Thyroid gland (tissue), 4 donors: ENCODE measurements around the gene ULK1. TPM values are rescaled to one million over a fixed set of nuclear protein-coding genes. Genes with fewer than 3 reads are reported as not detected.

Experiments
- DNase-seq, 2 donors: peaks; one replicate each; pipeline ENCODE4 v3.0.0-alpha.2; 2019
- H3K27ac ChIP-seq, 3 donors: fragments of 200-600 bp; sonication (generic); 1 replicate in 2 of 3; 2 replicates in 1 of 3; pipeline ENCODE4 v1.5.1; 2016 to 2019; ENCODE audit warnings: mild to moderate bottlenecking in 1 of 3, moderate library complexity in 1 of 3
- H3K27me3 ChIP-seq: fragments of 200-600 bp; sonication (generic); one replicate; pipeline ENCODE4 v1.5.1; 2019
- H3K36me3 ChIP-seq, 2 donors: fragments of 200-600 bp; sonication (generic); one replicate each; pipeline ENCODE4 v1.5.1; 2016 to 2019
- H3K4me1 ChIP-seq, 2 donors: fragments of 200-600 bp; sonication (generic); one replicate each; pipeline ENCODE4 v1.5.1; 2017 to 2019
- H3K4me3 ChIP-seq, 3 donors: fragments of 200-600 bp; sonication (generic); replicated peaks in 1 of 3; 1 replicate in 2 of 3; 2 replicates in 1 of 3; pipeline ENCODE4 v1.5.1; 2016; ENCODE audit warnings: mild to moderate bottlenecking in 1 of 3
- H3K9me3 ChIP-seq: fragments of 200-600 bp; sonication (generic); one replicate; pipeline ENCODE4 v1.5.1; 2017
- POLR2A ChIP-seq, 2 donors: fragments of 450-650 bp; IDR thresholded peaks; one replicate each; pipeline ENCODE4 v1.6.1; 2017; ENCODE audit warnings: antibody characterized with exemption in 2 of 2, mild to moderate bottlenecking in 2 of 2, moderate library complexity in 1 of 2
- WGBS, 2 donors: methylation state at CpG; one replicate each; pipeline ENCODE4 v1.1.5; 2017; 5-methylcytosine and 5-hydroxymethylcytosine counted together
- intact Hi-C: fragments of 100-400 bp; cut with DNase I; formaldehyde crosslinking; loops from one replicate; pipeline ENCODE4 v1.15.1; 2023
- total RNA-seq, 4 donors: library from RNA; depleted of rRNA; stranded (reverse); fragments of >200 nt; gene quantifications; one replicate each; pipeline ENCODE4 v1.2.3, GENCODE V29; 2016
- TF ChIP-seq, protein P1 (sequence below), 6 experiments: fragments of 200-600 bp in 3 of 6; fragments of 450-650 bp in 3 of 6; sonication (generic) in 3 of 6; IDR thresholded peaks; one replicate each; pipeline ENCODE4 v1.5.1; 2016 to 2019; ENCODE audit warnings: antibody characterized with exemption in 6 of 6, mild to moderate bottlenecking in 2 of 6, inconsistent platforms in 1 of 6, moderate library complexity in 1 of 6

ULK1 gene
- total RNA-seq, 4 donors from 2014 or later = 21.1 to 27.7 (median 21.7) TPM

DNA sequence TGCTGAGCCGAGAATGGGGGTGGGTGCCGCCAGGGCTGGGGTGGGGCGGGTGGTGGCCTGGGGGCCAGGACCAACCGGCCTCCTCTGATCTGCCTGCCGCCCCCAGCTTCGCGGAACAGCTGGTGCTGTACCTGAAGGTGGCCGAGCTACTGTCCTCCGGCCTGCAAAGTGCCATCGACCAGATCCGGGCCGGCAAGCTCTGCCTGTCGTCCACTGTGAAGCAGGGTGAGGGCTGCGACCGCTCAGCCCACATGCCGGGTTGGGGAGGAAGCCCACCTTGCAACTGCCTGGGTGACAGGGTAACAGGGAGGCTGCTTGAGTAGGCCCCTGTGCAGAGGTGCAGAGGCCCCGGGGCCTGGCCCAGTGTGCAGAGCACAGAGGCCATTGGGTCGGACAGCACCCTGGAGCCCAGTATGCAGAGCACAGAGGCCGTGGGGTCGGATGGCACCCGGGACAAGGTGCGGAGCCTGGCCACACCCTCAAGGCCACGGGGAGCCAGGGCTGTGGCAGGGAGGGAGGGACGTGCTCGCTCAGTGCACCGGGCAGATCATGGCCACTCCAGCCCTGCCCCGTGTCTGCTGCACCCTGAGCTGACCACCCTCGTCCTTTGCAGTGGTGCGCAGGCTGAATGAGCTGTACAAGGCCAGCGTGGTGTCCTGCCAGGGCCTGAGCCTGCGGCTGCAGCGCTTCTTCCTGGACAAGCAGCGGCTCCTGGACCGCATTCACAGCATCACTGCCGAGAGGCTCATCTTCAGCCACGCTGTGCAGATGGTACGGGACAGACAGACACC is 25.1 kb downstream of the ULK1 start:
- H3K27ac ChIP-seq = no peak overlapping the region
- TF ChIP-seq, protein P1, sequence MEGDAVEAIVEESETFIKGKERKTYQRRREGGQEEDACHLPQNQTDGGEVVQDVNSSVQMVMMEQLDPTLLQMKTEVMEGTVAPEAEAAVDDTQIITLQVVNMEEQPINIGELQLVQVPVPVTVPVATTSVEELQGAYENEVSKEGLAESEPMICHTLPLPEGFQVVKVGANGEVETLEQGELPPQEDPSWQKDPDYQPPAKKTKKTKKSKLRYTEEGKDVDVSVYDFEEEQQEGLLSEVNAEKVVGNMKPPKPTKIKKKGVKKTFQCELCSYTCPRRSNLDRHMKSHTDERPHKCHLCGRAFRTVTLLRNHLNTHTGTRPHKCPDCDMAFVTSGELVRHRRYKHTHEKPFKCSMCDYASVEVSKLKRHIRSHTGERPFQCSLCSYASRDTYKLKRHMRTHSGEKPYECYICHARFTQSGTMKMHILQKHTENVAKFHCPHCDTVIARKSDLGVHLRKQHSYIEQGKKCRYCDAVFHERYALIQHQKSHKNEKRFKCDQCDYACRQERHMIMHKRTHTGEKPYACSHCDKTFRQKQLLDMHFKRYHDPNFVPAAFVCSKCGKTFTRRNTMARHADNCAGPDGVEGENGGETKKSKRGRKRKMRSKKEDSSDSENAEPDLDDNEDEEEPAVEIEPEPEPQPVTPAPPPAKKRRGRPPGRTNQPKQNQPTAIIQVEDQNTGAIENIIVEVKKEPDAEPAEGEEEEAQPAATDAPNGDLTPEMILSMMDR (IDR thresholded peaks at IDR 0.05) = no peak
- no peak for TF ChIP-seq POLR2A (IDR thresholded peaks at IDR 0.05)
- no peaks in the 10 kb centered on the region for H3K27me3 ChIP-seq
- intact Hi-C loops = no loop called here
- H3K9me3 ChIP-seq = no peaks in the 10 kb centered on the region
- no peaks in the 10 kb centered on the region for H3K4me1 ChIP-seq
- WGBS, 2 donors = 88 to 96% methylated on average over 10 to 11 of the region's 37 CpGs
- no peak for DNase-seq
- H3K36me3 ChIP-seq = peaks cover 55 to 61% of the 10 kb centered on the region in 2 donors
- no peak overlapping the region for H3K4me3 ChIP-seq

- intact Hi-C loops = no loop called here
- Histone ChIP-seq H3K27ac (no peak overlapping the region), H3K4me3 (no peak overlapping the region), H3K4me1 (no peaks in the 10 kb centered on the region), H3K9me3 (no peaks in the 10 kb centered on the region), H3K36me3 (peaks cover 55 to 56% of the 10 kb centered on the region in 2 donors), H3K27me3 (no peaks in the 10 kb centered on the region)
- no peak for TF ChIP-seq POLR2A (IDR thresholded peaks at IDR 0.05)
- TF ChIP-seq, protein P1 (IDR thresholded peaks at IDR 0.05) = no peak
- no peak for DNase-seq
- WGBS, 2 donors = 94 to 96% methylated on average over 13 to 14 of the region's 14 CpGs
Observed at GRCh38 chr12:131920157-131920508, 25.7 kb downstream of the ULK1 start.

GRCh38 chr12:131920902-131921840 is 26.7 kb downstream of the ULK1 start:
- peaks cover 45% of the 10 kb centered on the region in 2 donors for H3K36me3 ChIP-seq
- H3K27ac ChIP-seq = no peak overlapping the region
- no peak overlapping the region for H3K4me3 ChIP-seq
- H3K27me3 ChIP-seq = no peaks in the 10 kb centered on the region
- H3K9me3 ChIP-seq = no peaks in the 10 kb centered on the region
- intact Hi-C loops = no loop called here
- TF ChIP-seq, protein P1 (IDR thresholded peaks at IDR 0.05) = no peak
- TF ChIP-seq POLR2A (IDR thresholded peaks at IDR 0.05) = no peak
- H3K4me1 ChIP-seq = no peaks in the 10 kb centered on the region
- 92 to 100% methylated on average over 3 to 12 of the region's 35 CpGs for WGBS, 2 donors
- DNase-seq = no peak

DNA sequence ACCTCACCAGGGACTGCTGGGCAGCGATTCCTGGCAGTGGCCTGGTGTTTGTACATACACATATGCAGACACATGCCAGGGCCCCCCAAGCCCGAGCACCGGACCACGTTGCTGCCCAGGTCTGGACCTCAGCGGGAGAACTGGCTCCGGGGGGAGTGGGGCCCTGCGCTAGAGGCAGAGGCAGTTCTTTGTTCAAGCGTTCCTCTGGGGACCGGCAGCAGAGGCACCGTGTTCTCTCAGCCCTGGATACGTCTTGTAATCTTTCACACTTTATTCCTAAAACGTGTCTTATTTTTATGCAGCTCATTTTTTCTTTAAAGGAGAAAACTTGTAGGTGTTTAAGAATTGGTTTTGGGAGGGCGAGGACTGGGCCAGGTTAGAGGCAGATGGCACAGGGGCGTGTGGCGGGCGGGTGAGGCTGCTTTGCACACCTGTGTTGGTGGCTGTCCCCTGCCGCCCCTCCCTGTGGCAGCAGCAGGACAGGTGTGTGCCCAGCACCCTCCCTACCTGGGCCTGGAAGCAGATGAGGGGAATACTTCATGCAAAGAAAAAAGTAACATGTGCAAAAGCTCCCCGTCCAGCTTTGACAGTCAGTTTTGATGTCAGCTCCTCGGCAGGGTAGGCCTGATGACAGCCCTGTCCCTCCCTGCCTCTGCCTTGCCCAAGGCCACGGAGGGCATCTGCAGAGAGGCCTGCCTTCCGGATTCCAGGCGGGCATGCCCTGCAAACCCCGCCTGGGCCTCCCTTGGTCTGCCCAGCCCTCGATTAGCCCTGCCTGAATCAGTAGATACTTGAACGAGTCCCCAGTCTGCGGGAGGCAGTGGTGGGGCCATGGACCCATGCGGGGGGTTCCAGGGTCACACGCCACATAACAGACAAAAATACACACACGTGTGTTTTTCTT is 27.7 kb downstream of the ULK1 start:
- Histone ChIP-seq H3K4me3 (no peak overlapping the region), H3K27me3 (no peaks in the 10 kb centered on the region), H3K27ac (no peak overlapping the region), H3K9me3 (no peaks in the 10 kb centered on the region), H3K36me3 (peaks cover 39 to 40% of the 10 kb centered on the region in 2 donors), H3K4me1 (no peaks in the 10 kb centered on the region)
- no peak for TF ChIP-seq POLR2A (IDR thresholded peaks at IDR 0.05)
- TF ChIP-seq, protein P1 (IDR thresholded peaks at IDR 0.05) = no peak
- WGBS, 2 donors = 84 to 95% methylated on average over 18 to 20 of the region's 29 CpGs
- DNase-seq = no peak
- intact Hi-C loops = no loop called here
